IPS DF 19.7 (cell line): ENCODE measurements around the gene RETN.

Experiments
- DNase-seq: peaks from one replicate; pipeline ENCODE4 v3.0.0-alpha.2; 2013; ENCODE audit warnings: low read depth, low spot score

Gene RETN

GRCh38 chr19:7705387-7706187, 36.7 kb downstream of the RETN start:
- DNase-seq: no peak

GRCh38 chr19:7706188-7706954, 37.5 kb downstream of the RETN start:
- no peak for DNase-seq

- no peak for DNase-seq
Measured at GRCh38 chr19:7706955-7707456, 38.2 kb downstream of the RETN start.

GRCh38 chr19:7709932-7710460, 41.1 kb downstream of the RETN start:
- DNase-seq: no peak

GRCh38 chr19:7710616-7711015, 41.8 kb downstream of the RETN start:
- DNase-seq: no peak

- DNase-seq: no peak
Measured at GRCh38 chr19:7715671-7716070, 46.8 kb downstream of the RETN start.

GRCh38 chr19:7716762-7717161, 47.9 kb downstream of the RETN start:
- no peak for DNase-seq

GRCh38 chr19:7718668-7719067, 49.8 kb downstream of the RETN start:
- DNase-seq: no peak
